Right lobe of liver (tissue), 6 donors: ENCODE results near the gene ELANE. TPM values are rescaled to one million over a fixed set of nuclear protein-coding genes. Genes with fewer than 3 reads are reported as not detected.

ENCODE experiments used
- ATAC-seq, 4 donors: fragments of 200-7000 bp; cut with Tn5 transposase; one replicate each; pipeline ENCODE4 v1.9.1; 2020; ENCODE audit warnings: mild to moderate bottlenecking in 4 of 4, moderate library complexity in 4 of 4
- DNase-seq, 3 donors: peaks; one replicate each; pipeline ENCODE4 v3.0.0-alpha.2; 2020
- H3K27ac ChIP-seq, 3 donors: fragments of 200-600 bp; one replicate each; pipeline ENCODE4 v1.8.0; 2022
- H3K27me3 ChIP-seq, 2 donors: fragments of 200-600 bp; one replicate each; pipeline ENCODE4 v1.8.0; 2022
- H3K36me3 ChIP-seq, 4 donors: fragments of 200-600 bp; sonication (generic) in 1 of 4; one replicate each; pipeline versions ENCODE4 v1.5.1 to v1.8.0; 2017 to 2022; ENCODE audit warnings: control low read depth in 1 of 4
- H3K4me1 ChIP-seq, 4 donors: fragments of 200-600 bp; sonication (generic) in 1 of 4; one replicate each; pipeline versions ENCODE4 v1.5.1 to v1.8.0; 2017 to 2022; ENCODE audit warnings: control low read depth in 1 of 4
- H3K4me3 ChIP-seq, 3 donors: fragments of 200-600 bp; one replicate each; pipeline ENCODE4 v1.8.0; 2022
- H3K9me3 ChIP-seq, 4 donors: fragments of 200-600 bp; sonication (generic) in 1 of 4; one replicate each; pipeline versions ENCODE4 v1.5.1 to v1.8.0; 2017 to 2022; ENCODE audit warnings: control low read depth in 1 of 4
- POLR2A ChIP-seq: fragments of 450-650 bp; IDR thresholded peaks from one replicate; pipeline ENCODE4 v1.6.1; 2017; ENCODE audit warnings: antibody characterized with exemption, mild to moderate bottlenecking
- WGBS: methylation state at CpG from one replicate; pipeline ENCODE4 v1.1.6; 2018; ENCODE audit warnings: low coverage, low lambda C conversion rate; ENCODE audit not compliant: insufficient coverage; ENCODE audit errors: missing lambda C conversion rate; 5-methylcytosine and 5-hydroxymethylcytosine counted together
- intact Hi-C, 2 donors: fragments of 100-400 bp; cut with DNase I; formaldehyde crosslinking; loops; one replicate each; pipeline versions ENCODE4 v1.11.2 to v1.14.1; 2022
- total RNA-seq, 6 experiments: library from RNA; depleted of rRNA in 2 of 6; stranded (reverse); fragments of >200 nt in 2 of 6; fragmentation: NEBNext Ultra II Directional in 3 of 6; extraction: Animal tissue kit (Norgen Biotek cat#: 25700) in 3 of 6; gene quantifications; one replicate each; pipeline versions ENCODE4 v1.1.0 to v1.2.4, GENCODE V29; 2016 to 2023
- TF ChIP-seq, protein P1 (sequence below), 4 donors: fragments of 200-600 bp in 3 of 4; fragments of 450-650 bp in 1 of 4; IDR thresholded peaks; one replicate each; pipeline versions ENCODE4 v1.5.1 to v1.8.0; 2016 to 2022; ENCODE audit warnings: antibody characterized with exemption in 4 of 4, mild to moderate bottlenecking in 2 of 4
- donor health status: DM: no; HTN: yes; CAD: no.
- donor health status: DM: no; HTN: no; CAD: no.
- donor health status: DM: no; HTN: no; CAD: no.
- donor health status: DM: no; HTN: yes; CAD: no.
- donor health status: DM: no; HTN: yes; CAD: no.

ELANE gene
- total RNA-seq, 6 experiments from 2014 or later: 0.59 to 4.2 (median 3.3) TPM; not detected in 3

DNA sequence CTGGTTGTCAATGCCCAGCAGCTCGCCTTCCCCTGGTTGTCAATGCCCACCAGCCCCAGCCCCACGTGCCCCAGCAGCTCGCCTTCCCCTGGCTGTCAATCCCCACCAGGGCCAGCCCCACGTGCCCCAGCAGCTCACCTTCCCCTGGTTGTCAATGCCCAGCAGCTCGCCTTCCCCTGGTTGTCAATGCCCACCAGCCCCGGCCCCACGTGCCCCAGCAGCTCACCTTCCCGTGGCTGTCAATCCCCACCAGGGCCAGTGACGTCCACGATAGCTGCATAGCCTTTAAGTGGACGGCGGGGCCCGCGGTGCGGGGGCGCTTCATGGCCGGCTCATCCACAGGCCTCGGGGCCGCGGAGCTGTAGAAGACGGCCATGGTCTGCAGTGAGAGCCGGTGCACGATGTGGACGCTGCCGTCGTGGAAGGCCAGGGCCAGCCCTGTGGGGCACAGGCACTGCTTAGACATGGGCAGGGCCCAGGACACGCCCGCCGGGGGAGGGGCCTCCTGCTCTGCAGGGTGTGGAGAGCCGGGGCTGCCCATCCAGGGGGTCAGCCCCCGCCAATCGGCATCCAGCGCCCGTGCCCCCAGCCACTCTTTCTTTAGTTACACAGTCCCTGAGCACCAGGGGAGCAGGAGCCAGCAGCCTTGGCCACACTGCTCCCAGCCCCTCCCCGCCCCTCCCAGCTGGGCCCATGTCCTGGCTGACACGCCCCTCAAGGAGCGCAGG lies 27.8 kb downstream of the ELANE start:
- Histone ChIP-seq H3K27ac (no peak overlapping the region), H3K36me3 (peaks cover 0 to 14% (median 0%) of the 10 kb centered on the region in 4 donors), H3K9me3 (no peaks in the 10 kb centered on the region), H3K4me1 (no peaks in the 10 kb centered on the region), H3K4me3 (no peak overlapping the region), H3K27me3 (no peaks in the 10 kb centered on the region)
- 78% methylated on average over 8 of the region's 37 CpGs for WGBS
- intact Hi-C loops: no loop called here
- peak in 1 of 4 donors; percentile 9 for ATAC-seq
- TF ChIP-seq POLR2A: no peak
- TF ChIP-seq, protein P1, sequence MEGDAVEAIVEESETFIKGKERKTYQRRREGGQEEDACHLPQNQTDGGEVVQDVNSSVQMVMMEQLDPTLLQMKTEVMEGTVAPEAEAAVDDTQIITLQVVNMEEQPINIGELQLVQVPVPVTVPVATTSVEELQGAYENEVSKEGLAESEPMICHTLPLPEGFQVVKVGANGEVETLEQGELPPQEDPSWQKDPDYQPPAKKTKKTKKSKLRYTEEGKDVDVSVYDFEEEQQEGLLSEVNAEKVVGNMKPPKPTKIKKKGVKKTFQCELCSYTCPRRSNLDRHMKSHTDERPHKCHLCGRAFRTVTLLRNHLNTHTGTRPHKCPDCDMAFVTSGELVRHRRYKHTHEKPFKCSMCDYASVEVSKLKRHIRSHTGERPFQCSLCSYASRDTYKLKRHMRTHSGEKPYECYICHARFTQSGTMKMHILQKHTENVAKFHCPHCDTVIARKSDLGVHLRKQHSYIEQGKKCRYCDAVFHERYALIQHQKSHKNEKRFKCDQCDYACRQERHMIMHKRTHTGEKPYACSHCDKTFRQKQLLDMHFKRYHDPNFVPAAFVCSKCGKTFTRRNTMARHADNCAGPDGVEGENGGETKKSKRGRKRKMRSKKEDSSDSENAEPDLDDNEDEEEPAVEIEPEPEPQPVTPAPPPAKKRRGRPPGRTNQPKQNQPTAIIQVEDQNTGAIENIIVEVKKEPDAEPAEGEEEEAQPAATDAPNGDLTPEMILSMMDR (IDR thresholded peaks at IDR 0.05): no peak
- no peak for DNase-seq

DNA sequence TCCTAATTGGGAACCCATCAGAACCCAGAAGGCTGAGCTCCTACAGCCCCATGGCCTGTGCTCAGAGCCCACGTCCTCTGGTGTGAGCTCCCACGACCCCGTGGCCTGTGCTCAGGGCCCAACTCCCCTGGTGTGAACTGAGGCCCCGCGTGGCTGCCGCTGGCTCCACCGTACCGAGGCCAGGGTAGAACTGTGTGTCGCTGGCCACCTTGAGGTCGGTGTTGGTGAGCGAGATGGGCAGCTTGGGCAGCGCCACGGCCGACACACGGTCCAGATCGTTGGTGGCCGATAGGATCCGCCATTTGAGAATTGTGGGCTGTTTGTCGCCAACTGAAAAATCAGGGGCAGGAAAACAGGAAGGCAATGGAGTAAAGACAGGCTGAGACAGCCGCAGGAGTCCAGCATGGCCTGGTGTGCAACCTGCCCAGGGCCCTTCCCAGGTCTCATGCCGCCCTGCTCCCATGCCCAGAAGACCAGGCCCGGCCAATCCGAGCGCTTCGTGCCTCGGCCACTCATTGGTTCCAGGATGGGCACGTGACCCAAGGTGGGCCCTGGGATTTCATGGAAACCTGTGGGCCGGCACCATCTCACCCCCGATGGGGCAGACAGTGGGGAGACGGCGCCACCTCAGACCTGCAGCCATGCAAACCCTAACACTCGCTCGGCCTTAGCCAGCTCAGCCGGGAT lies 29.4 kb downstream of the ELANE start:
- intact Hi-C loops: no loop called here
- no peaks in the 10 kb centered on the region for H3K9me3 ChIP-seq
- TF ChIP-seq, protein P1 (IDR thresholded peaks at IDR 0.05): no peak
- TF ChIP-seq POLR2A: no peak
- no peaks in the 10 kb centered on the region for H3K4me1 ChIP-seq
- H3K36me3 ChIP-seq: peaks cover 0 to 12% (median 1%) of the 10 kb centered on the region in 4 donors
- no peak overlapping the region for H3K27ac ChIP-seq
- WGBS: no CpG with 5 or more reads among the region's 34 CpGs
- no peak overlapping the region for H3K4me3 ChIP-seq
- no peaks in the 10 kb centered on the region for H3K27me3 ChIP-seq
- ATAC-seq (no peak), DNase-seq (no peak)

DNA sequence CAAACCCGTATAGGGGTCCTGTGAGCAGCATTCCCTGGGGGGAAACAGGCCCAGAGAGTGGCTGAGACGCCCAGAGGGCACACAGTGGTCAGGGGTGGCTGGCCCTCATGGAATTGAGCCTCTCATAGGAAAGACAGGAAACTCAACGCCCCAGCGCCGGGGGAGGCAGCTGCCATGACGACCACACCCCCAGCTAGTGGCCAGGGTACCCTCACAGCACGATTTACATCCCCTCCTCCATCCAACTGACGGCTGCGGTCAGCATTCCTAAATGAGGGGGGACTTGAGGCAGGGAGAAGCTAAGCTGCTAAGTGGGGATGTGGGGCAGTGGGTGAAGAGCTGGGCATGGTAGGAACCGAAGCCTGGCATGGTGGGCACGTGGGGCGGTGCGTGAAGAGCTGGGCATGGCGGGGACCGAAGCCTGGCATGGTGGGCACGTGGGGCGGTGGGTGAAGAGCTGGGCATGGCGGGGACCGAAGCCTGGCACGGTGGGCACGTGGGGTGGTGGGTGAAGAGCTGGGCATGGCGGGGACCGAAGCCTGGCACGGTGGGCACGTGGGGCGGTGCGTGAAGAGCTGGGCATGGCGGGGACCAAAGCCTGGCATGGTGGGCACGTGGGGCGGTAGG lies 30.9 kb downstream of the ELANE start:
- intact Hi-C loops: no loop called here
- H3K27ac ChIP-seq: no peak overlapping the region
- H3K36me3 ChIP-seq: peaks cover 0 to 12% (median 1%) of the 10 kb centered on the region in 4 donors
- DNase-seq (no peak), ATAC-seq (no peak)
- no peaks in the 10 kb centered on the region for H3K27me3 ChIP-seq
- H3K4me1 ChIP-seq: no peaks in the 10 kb centered on the region
- H3K9me3 ChIP-seq: no peaks in the 10 kb centered on the region
- H3K4me3 ChIP-seq: no peak overlapping the region
- WGBS: 92% methylated on average over 8 of the region's 30 CpGs
- TF ChIP-seq, protein P1 (IDR thresholded peaks at IDR 0.05): no peak
- TF ChIP-seq POLR2A: no peak

DNA sequence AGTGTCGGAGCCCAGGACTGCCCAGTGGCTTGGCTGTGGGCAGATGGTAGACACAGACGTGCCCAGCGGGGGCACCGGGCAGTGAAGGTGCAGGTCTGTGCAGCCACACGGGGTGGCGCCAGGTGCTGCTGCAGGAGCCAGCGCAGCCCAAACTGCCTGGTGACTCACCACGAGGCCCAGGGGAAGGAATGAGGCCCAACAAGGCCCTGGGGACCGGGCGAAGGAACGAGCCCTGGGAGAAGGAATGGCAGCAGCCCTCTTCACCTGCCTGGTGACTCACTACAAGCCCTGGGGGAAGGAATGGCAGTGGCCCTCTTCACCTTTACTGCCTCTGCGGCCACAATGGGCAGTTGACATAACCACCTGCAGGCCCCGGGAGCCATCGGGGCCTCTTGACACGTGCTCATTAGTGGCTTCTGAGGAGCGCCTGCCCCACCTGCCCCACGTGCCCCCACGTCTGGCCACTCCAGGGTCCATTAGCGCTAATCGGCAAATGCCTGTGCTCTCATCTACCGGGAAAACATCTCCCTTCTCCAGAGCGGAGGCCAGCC lies 31.6 kb downstream of the ELANE start:
- H3K27ac ChIP-seq: no peak overlapping the region

More for the DNA sequence above, 31.6 kb downstream of the ELANE start:
- peak in 2 of 4 donors; percentile 6 to 28 for ATAC-seq
- no peaks in the 10 kb centered on the region for H3K27me3 ChIP-seq
- H3K36me3 ChIP-seq: peaks cover 0 to 12% (median 1%) of the 10 kb centered on the region in 4 donors
- TF ChIP-seq, protein P1 (IDR thresholded peaks at IDR 0.05): no peak
- no peak for TF ChIP-seq POLR2A
- H3K4me3 ChIP-seq: no peak overlapping the region
- 88% methylated on average over 3 of the region's 22 CpGs for whole genome bisulfite sequencing
- intact Hi-C loops: no loop called here
- DNase-seq: no peak
- no peaks in the 10 kb centered on the region for H3K4me1 ChIP-seq
- no peaks in the 10 kb centered on the region for H3K9me3 ChIP-seq
